Measurements from ENCODE around the gene STARD13.
A peak's percentile ranks its signal among the peaks of the same experiment; 100 is the strongest.

The STARD13 gene

GRCh38 chr13:33290421-33290965 lies 4.9 kb upstream of the STARD13 start:
- no peak overlapping the region for H3K9ac ChIP-seq (ENCODE audit: low read depth, low read length)
- no peaks in the 10 kb centered on the region for H3K36me3 ChIP-seq (ENCODE audit: insufficient read depth, low read length)
- no peaks in the 10 kb centered on the region for H3K9me3 ChIP-seq (ENCODE audit: control insufficient read depth, insufficient read depth, low read length)
- H3K4me1 ChIP-seq (ENCODE audit: insufficient read depth, low read length) = no peaks in the 10 kb centered on the region

GRCh38 chr13:33289966-33290365 lies 4.4 kb upstream of the STARD13 start:
- Histone ChIP-seq H3K36me3 (ENCODE audit: insufficient read depth, low read length) (no peaks in the 10 kb centered on the region), H3K9ac (ENCODE audit: low read depth, low read length) (no peak overlapping the region), H3K9me3 (ENCODE audit: control insufficient read depth, insufficient read depth, low read length) (no peaks in the 10 kb centered on the region), H3K4me1 (ENCODE audit: insufficient read depth, low read length) (no peaks in the 10 kb centered on the region)

- Histone ChIP-seq H3K9me3 (ENCODE audit: control insufficient read depth, insufficient read depth, low read length) (no peaks in the 10 kb centered on the region), H3K9ac (ENCODE audit: low read depth, low read length) (no peak overlapping the region), H3K36me3 (ENCODE audit: insufficient read depth, low read length) (no peaks in the 10 kb centered on the region), H3K4me1 (ENCODE audit: insufficient read depth, low read length) (no peaks in the 10 kb centered on the region)
These were observed 1.8 kb upstream of the STARD13 start for GRCh38 chr13:33287142-33287882.

GRCh38 chr13:33286128-33286527 lies 573 bp upstream of the STARD13 start:
- no peaks in the 10 kb centered on the region for H3K9me3 ChIP-seq (ENCODE audit: control insufficient read depth, insufficient read depth, low read length)
- no peaks in the 10 kb centered on the region for H3K36me3 ChIP-seq (ENCODE audit: insufficient read depth, low read length)
- no peaks in the 10 kb centered on the region for H3K4me1 ChIP-seq (ENCODE audit: insufficient read depth, low read length)
- H3K9ac ChIP-seq (ENCODE audit: low read depth, low read length) = peak overlapping the region; percentile 41

GRCh38 chr13:33284916-33285315 lies 639 bp downstream of the STARD13 start:
- H3K9ac ChIP-seq (ENCODE audit: low read depth, low read length) = peak overlapping the region; percentile 39
- no peaks in the 10 kb centered on the region for H3K36me3 ChIP-seq (ENCODE audit: insufficient read depth, low read length)
- peaks cover 5% of the 10 kb centered on the region for H3K4me1 ChIP-seq (ENCODE audit: insufficient read depth, low read length)
- no peaks in the 10 kb centered on the region for H3K9me3 ChIP-seq (ENCODE audit: control insufficient read depth, insufficient read depth, low read length)

- H3K9ac ChIP-seq (ENCODE audit: low read depth, low read length) = peak overlapping the region; percentile 39
- H3K4me1 ChIP-seq (ENCODE audit: insufficient read depth, low read length) = peaks cover 8% of the 10 kb centered on the region
- H3K36me3 ChIP-seq (ENCODE audit: insufficient read depth, low read length) = no peaks in the 10 kb centered on the region
- H3K9me3 ChIP-seq (ENCODE audit: control insufficient read depth, insufficient read depth, low read length) = no peaks in the 10 kb centered on the region
These were observed 1.5 kb downstream of the STARD13 start for GRCh38 chr13:33284031-33284430.

GRCh38 chr13:33283195-33283911 lies 2.2 kb downstream of the STARD13 start:
- Histone ChIP-seq H3K9ac (ENCODE audit: low read depth, low read length) (no peak overlapping the region), H3K9me3 (ENCODE audit: control insufficient read depth, insufficient read depth, low read length) (no peaks in the 10 kb centered on the region), H3K36me3 (ENCODE audit: insufficient read depth, low read length) (no peaks in the 10 kb centered on the region), H3K4me1 (ENCODE audit: insufficient read depth, low read length) (peaks cover 8% of the 10 kb centered on the region)

GRCh38 chr13:33281951-33282595 lies 3.5 kb downstream of the STARD13 start:
- Histone ChIP-seq H3K4me1 (ENCODE audit: insufficient read depth, low read length) (peaks cover 11% of the 10 kb centered on the region), H3K9me3 (ENCODE audit: control insufficient read depth, insufficient read depth, low read length) (no peaks in the 10 kb centered on the region), H3K36me3 (ENCODE audit: insufficient read depth, low read length) (no peaks in the 10 kb centered on the region), H3K9ac (ENCODE audit: low read depth, low read length) (no peak overlapping the region)

- Histone ChIP-seq H3K36me3 (ENCODE audit: insufficient read depth, low read length) (no peaks in the 10 kb centered on the region), H3K9ac (ENCODE audit: low read depth, low read length) (no peak overlapping the region), H3K9me3 (ENCODE audit: control insufficient read depth, insufficient read depth, low read length) (no peaks in the 10 kb centered on the region), H3K4me1 (ENCODE audit: insufficient read depth, low read length) (peaks cover 19% of the 10 kb centered on the region)
These were observed 4.6 kb downstream of the STARD13 start for GRCh38 chr13:33280923-33281322.

GRCh38 chr13:33280279-33280905 lies 5.2 kb downstream of the STARD13 start:
- Histone ChIP-seq H3K36me3 (ENCODE audit: insufficient read depth, low read length) (no peaks in the 10 kb centered on the region), H3K9ac (ENCODE audit: low read depth, low read length) (no peak overlapping the region), H3K4me1 (ENCODE audit: insufficient read depth, low read length) (peaks cover 19% of the 10 kb centered on the region), H3K9me3 (ENCODE audit: control insufficient read depth, insufficient read depth, low read length) (no peaks in the 10 kb centered on the region)

GRCh38 chr13:33279414-33280278 lies 5.9 kb downstream of the STARD13 start:
- Histone ChIP-seq H3K9me3 (ENCODE audit: control insufficient read depth, insufficient read depth, low read length) (no peaks in the 10 kb centered on the region), H3K4me1 (ENCODE audit: insufficient read depth, low read length) (peaks cover 19% of the 10 kb centered on the region), H3K9ac (ENCODE audit: low read depth, low read length) (no peak overlapping the region), H3K36me3 (ENCODE audit: insufficient read depth, low read length) (no peaks in the 10 kb centered on the region)

- no peaks in the 10 kb centered on the region for H3K9me3 ChIP-seq (ENCODE audit: control insufficient read depth, insufficient read depth, low read length)
- H3K9ac ChIP-seq (ENCODE audit: low read depth, low read length) = no peak overlapping the region
- no peaks in the 10 kb centered on the region for H3K36me3 ChIP-seq (ENCODE audit: insufficient read depth, low read length)
- peaks cover 24% of the 10 kb centered on the region for H3K4me1 ChIP-seq (ENCODE audit: insufficient read depth, low read length)
These were observed 6.6 kb downstream of the STARD13 start for GRCh38 chr13:33278913-33279312.

- Histone ChIP-seq H3K4me1 (ENCODE audit: insufficient read depth, low read length) (peaks cover 24% of the 10 kb centered on the region), H3K9me3 (ENCODE audit: control insufficient read depth, insufficient read depth, low read length) (no peaks in the 10 kb centered on the region), H3K9ac (ENCODE audit: low read depth, low read length) (no peak overlapping the region), H3K36me3 (ENCODE audit: insufficient read depth, low read length) (no peaks in the 10 kb centered on the region)
These were observed 7.6 kb downstream of the STARD13 start for GRCh38 chr13:33277946-33278345.

Data from ES-I3 (cell line).